ENCODE measurements around the gene MSX1. TPM values are rescaled to one million over a fixed set of nuclear protein-coding genes. Genes with fewer than 3 reads are reported as not detected.

Gene MSX1
- total and polyA plus RNA-seq, 2 experiments from 2014 or later = 0.61 TPM; not detected in 1

DNA sequence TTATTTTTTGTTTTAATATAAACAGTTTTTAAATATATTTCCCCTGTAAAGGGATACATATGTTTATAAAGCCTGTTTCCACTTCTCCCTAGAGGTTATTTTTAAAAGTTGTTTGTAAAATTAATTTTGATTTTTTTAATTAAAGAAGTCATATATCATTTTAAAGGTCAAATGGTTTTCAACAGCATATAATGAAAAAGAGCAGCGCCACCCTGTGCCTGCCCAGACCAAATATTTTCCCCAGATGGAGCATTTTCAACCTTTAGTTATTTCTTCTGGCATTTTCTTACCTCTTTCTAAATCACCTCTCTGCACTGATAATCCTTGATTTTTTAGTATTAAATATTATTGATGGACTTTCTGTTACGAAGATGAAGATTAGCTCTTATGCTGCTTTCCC, 21.0 kb downstream of the MSX1 start:
- Mint-ChIP-seq H3K27ac (no peak overlapping the region), H3K4me3 (no peak overlapping the region), H3K9me3 (no peaks in the 10 kb centered on the region), H3K36me3 (ENCODE audit: low read depth) (no peaks in the 10 kb centered on the region), H3K4me1 (peaks cover 9% of the 10 kb centered on the region; the same call in 2 of the 3 replicates), H3K27me3 (ENCODE audit: insufficient read depth, low read depth, poor library complexity) (peaks cover 17% of the 10 kb centered on the region)
- no peaks in the 10 kb centered on the region for H3K9me2 ChIP-seq (ENCODE audit: insufficient read depth)
- H3K79me2 ChIP-seq (replicated peaks; ENCODE audit: insufficient read depth) = no peaks in the 10 kb centered on the region
- H2AFZ ChIP-seq = no peak overlapping the region
- H3K4me1 ChIP-seq (ENCODE audit: insufficient read depth) = peaks cover 8% of the 10 kb centered on the region
- no peaks in the 10 kb centered on the region for H3F3A ChIP-seq (replicated peaks; ENCODE audit: low read depth)
- DNase-seq (ENCODE audit: low spot score) (no peak), ATAC-seq (no peak)
- peaks cover 46% of the 10 kb centered on the region for H3K27me3 ChIP-seq (ENCODE audit: insufficient read depth)
- H4K20me1 ChIP-seq (replicated peaks; ENCODE audit: insufficient read depth) = no peaks in the 10 kb centered on the region; the same call in 1 of the 2 replicates
- H3K4me2 ChIP-seq = no peak overlapping the region
- H3K36me3 ChIP-seq (ENCODE audit: insufficient read depth) = no peaks in the 10 kb centered on the region
- no peak overlapping the region for H3K4me3 ChIP-seq
- TF ChIP-seq EZH2phosphoT487 (IDR thresholded peaks at IDR 0.05; ENCODE audit: unreplicated experiment) = no peak
- peak; percentile 47 to 57 for TF ChIP-seq CTCF (conservative IDR thresholded peaks at IDR 0.05; ENCODE audit: low read depth in 2 of 2)
- H3K27ac ChIP-seq (ENCODE audit: low read depth) = no peak overlapping the region

DNA sequence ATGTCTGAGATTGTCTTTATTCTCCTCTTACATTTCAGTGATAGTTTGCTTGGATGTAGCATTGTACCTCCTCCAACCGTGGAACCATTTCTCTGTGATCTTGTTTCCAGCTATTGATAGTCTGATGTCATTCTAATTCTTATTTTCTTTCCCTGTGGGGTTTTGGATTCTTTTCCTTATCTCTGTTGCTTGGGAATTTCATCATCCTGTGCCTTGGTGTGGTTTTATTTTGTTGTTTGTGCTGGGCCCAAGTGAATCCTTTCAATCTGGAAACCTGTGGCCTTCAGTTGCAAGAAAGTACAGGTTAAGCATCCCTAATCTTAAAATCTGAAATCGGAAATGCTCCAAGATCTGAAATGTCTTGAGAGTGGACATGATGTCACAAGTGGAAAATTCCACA, 22.0 kb downstream of the MSX1 start:
- no peaks in the 10 kb centered on the region for H3K79me2 ChIP-seq (replicated peaks; ENCODE audit: insufficient read depth)
- H3K4me2 ChIP-seq = no peak overlapping the region
- no peak overlapping the region for H3K27ac Mint-ChIP-seq
- no peaks in the 10 kb centered on the region for H3K9me2 ChIP-seq (ENCODE audit: insufficient read depth)
- TF ChIP-seq EZH2 (IDR thresholded peaks at IDR 0.05; ENCODE audit: low read depth, unreplicated experiment) = no peak
- no peak for TF ChIP-seq CTCF (conservative IDR thresholded peaks at IDR 0.05; ENCODE audit: low read depth in 2 of 2)
- no peaks in the 10 kb centered on the region for H3K36me3 ChIP-seq (ENCODE audit: insufficient read depth)
- peaks cover 9% of the 10 kb centered on the region; the same call in 2 of the 3 replicates for H3K4me1 Mint-ChIP-seq
- DNase-seq (ENCODE audit: low spot score) = no peak
- H3F3A ChIP-seq (replicated peaks; ENCODE audit: low read depth) = no peaks in the 10 kb centered on the region
- no peak for ATAC-seq
- peaks cover 8% of the 10 kb centered on the region for H3K4me1 ChIP-seq (ENCODE audit: insufficient read depth)
- H3K27me3 ChIP-seq (ENCODE audit: insufficient read depth) = peaks cover 37% of the 10 kb centered on the region
- no peak overlapping the region for H3K4me3 ChIP-seq
- H2AFZ ChIP-seq = no peak overlapping the region
- no peaks in the 10 kb centered on the region for H3K36me3 Mint-ChIP-seq (ENCODE audit: low read depth)
- no peak overlapping the region for H3K27ac ChIP-seq (ENCODE audit: low read depth)
- H3K9me3 Mint-ChIP-seq = no peaks in the 10 kb centered on the region
- no peak overlapping the region for H3K4me3 Mint-ChIP-seq
- peaks cover 13% of the 10 kb centered on the region for H3K27me3 Mint-ChIP-seq (ENCODE audit: insufficient read depth, low read depth, poor library complexity)
- no peaks in the 10 kb centered on the region; the same call in 1 of the 2 replicates for H4K20me1 ChIP-seq (replicated peaks; ENCODE audit: insufficient read depth)

GRCh38 chr4:4884611-4885010, 25.1 kb downstream of the MSX1 start:
- H4K20me1 ChIP-seq (replicated peaks; ENCODE audit: insufficient read depth) = no peaks in the 10 kb centered on the region; the same call in 1 of the 2 replicates
- H3K9me2 ChIP-seq (ENCODE audit: insufficient read depth) = no peaks in the 10 kb centered on the region
- ATAC-seq = no peak
- Mint-ChIP-seq H3K4me3 (no peak overlapping the region), H3K27ac (no peak overlapping the region), H3K4me1 (peaks cover 9% of the 10 kb centered on the region; the same call in 2 of the 3 replicates), H3K9me3 (no peaks in the 10 kb centered on the region), H3K27me3 (ENCODE audit: insufficient read depth, low read depth, poor library complexity) (peaks cover 5% of the 10 kb centered on the region), H3K36me3 (ENCODE audit: low read depth) (no peaks in the 10 kb centered on the region)
- H3K27ac ChIP-seq (ENCODE audit: low read depth) = no peak overlapping the region
- H3K79me2 ChIP-seq (replicated peaks; ENCODE audit: insufficient read depth) = no peaks in the 10 kb centered on the region
- H3K4me2 ChIP-seq = no peak overlapping the region
- H2AFZ ChIP-seq = no peak overlapping the region
- no peaks in the 10 kb centered on the region for H3K36me3 ChIP-seq (ENCODE audit: insufficient read depth)
- no peak for DNase-seq (ENCODE audit: low spot score)
- H3K27me3 ChIP-seq (ENCODE audit: insufficient read depth) = peaks cover 5% of the 10 kb centered on the region; the same call in 1 of the 2 replicates
- no peaks in the 10 kb centered on the region for H3F3A ChIP-seq (replicated peaks; ENCODE audit: low read depth)
- peaks cover 7% of the 10 kb centered on the region for H3K4me1 ChIP-seq (ENCODE audit: insufficient read depth)
- H3K4me3 ChIP-seq = no peak overlapping the region
- no peak for TF ChIP-seq EZH2phosphoT487 (IDR thresholded peaks at IDR 0.05; ENCODE audit: unreplicated experiment)
- TF ChIP-seq CTCF (conservative IDR thresholded peaks at IDR 0.05; ENCODE audit: low read depth in 2 of 2) = no peak
- no peak for TF ChIP-seq CREB1 (CRISPR knock-in tag; IDR thresholded peaks at IDR 0.05; ENCODE audit: low read depth)
- no peak for TF ChIP-seq POLR2AphosphoS5 (IDR thresholded peaks at IDR 0.05; ENCODE audit: low read depth)
- TF ChIP-seq ZNF114 (CRISPR knock-in tag; IDR thresholded peaks at IDR 0.05) = no peak
- TF ChIP-seq, protein P1, sequence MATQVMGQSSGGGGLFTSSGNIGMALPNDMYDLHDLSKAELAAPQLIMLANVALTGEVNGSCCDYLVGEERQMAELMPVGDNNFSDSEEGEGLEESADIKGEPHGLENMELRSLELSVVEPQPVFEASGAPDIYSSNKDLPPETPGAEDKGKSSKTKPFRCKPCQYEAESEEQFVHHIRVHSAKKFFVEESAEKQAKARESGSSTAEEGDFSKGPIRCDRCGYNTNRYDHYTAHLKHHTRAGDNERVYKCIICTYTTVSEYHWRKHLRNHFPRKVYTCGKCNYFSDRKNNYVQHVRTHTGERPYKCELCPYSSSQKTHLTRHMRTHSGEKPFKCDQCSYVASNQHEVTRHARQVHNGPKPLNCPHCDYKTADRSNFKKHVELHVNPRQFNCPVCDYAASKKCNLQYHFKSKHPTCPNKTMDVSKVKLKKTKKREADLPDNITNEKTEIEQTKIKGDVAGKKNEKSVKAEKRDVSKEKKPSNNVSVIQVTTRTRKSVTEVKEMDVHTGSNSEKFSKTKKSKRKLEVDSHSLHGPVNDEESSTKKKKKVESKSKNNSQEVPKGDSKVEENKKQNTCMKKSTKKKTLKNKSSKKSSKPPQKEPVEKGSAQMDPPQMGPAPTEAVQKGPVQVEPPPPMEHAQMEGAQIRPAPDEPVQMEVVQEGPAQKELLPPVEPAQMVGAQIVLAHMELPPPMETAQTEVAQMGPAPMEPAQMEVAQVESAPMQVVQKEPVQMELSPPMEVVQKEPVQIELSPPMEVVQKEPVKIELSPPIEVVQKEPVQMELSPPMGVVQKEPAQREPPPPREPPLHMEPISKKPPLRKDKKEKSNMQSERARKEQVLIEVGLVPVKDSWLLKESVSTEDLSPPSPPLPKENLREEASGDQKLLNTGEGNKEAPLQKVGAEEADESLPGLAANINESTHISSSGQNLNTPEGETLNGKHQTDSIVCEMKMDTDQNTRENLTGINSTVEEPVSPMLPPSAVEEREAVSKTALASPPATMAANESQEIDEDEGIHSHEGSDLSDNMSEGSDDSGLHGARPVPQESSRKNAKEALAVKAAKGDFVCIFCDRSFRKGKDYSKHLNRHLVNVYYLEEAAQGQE (IDR thresholded peaks at IDR 0.05; ENCODE audit: unreplicated experiment) = no peak
- no peak for TF ChIP-seq ZNF331 (CRISPR knock-in tag; IDR thresholded peaks at IDR 0.05; ENCODE audit: low read depth)
- no peak for TF ChIP-seq JUNB (IDR thresholded peaks at IDR 0.05; ENCODE audit: unreplicated experiment)

Data from GM23338 (cell line).